Measurements from ENCODE around the gene ZNF143.
A peak's percentile ranks its signal among the peaks of the same experiment; 100 is the strongest.
"Not testable (repeated sequence)": the region's sequence is repeated elsewhere in the genome, so short reads cannot be mapped to it uniquely, and the experiment has no call there.

Gene ZNF143

GRCh38 chr11:9498457-9499078, 37.8 kb downstream of the ZNF143 start:
- no peak for DNase-seq

GRCh38 chr11:9506489-9507276, 45.9 kb downstream of the ZNF143 start:
- DNase-seq: peak; percentile 68

- no peak for DNase-seq
These were observed 46.4 kb downstream of the ZNF143 start for GRCh38 chr11:9507277-9507580.

GRCh38 chr11:9509041-9509440, 48.2 kb downstream of the ZNF143 start:
- DNase-seq: no peak

- no peak for DNase-seq
These were observed 51.7 kb downstream of the ZNF143 start for GRCh38 chr11:9512370-9513019.

GRCh38 chr11:9514576-9514975, 53.8 kb downstream of the ZNF143 start:
- not testable (repeated sequence) for DNase-seq

- no peak for DNase-seq
These were observed 55.3 kb downstream of the ZNF143 start for GRCh38 chr11:9516113-9516512.

GRCh38 chr11:9518835-9519410, 58.1 kb downstream of the ZNF143 start:
- no peak for DNase-seq

GRCh38 chr11:9524001-9524400, 63.2 kb downstream of the ZNF143 start:
- DNase-seq: no peak

GRCh38 chr11:9525116-9525515, 64.3 kb downstream of the ZNF143 start:
- no peak for DNase-seq

- DNase-seq: no peak
These were observed 66.8 kb downstream of the ZNF143 start for GRCh38 chr11:9527481-9528135.

GRCh38 chr11:9528136-9528501, 67.3 kb downstream of the ZNF143 start:
- DNase-seq: no peak

- DNase-seq: no peak
These were observed 67.9 kb downstream of the ZNF143 start for GRCh38 chr11:9528573-9529333.

GRCh38 chr11:9529334-9529650, 68.5 kb downstream of the ZNF143 start:
- DNase-seq: no peak

- DNase-seq: no peak
These were observed 69.3 kb downstream of the ZNF143 start for GRCh38 chr11:9530020-9530621.

- DNase-seq: no peak
These were observed 70.3 kb downstream of the ZNF143 start for GRCh38 chr11:9530901-9531625.

GRCh38 chr11:9533058-9533457, 72.2 kb downstream of the ZNF143 start:
- no peak for DNase-seq

- DNase-seq: no peak
These were observed 73.1 kb downstream of the ZNF143 start for GRCh38 chr11:9533736-9534473.

- DNase-seq: peak; percentile 86
These were observed 74.5 kb downstream of the ZNF143 start for GRCh38 chr11:9535189-9535781.

- no peak for DNase-seq
These were observed 77.7 kb downstream of the ZNF143 start for GRCh38 chr11:9538548-9538947.

All from stimulated activated CD4-positive, alpha-beta T cell treated with anti-CD3 and anti-CD28 coated beads, Interleukin-12 subunit alpha, Interleukin-12 subunit beta, amount 100 ng/mL, for 4 hours (primary cell).